Adrenal gland (tissue), 12 donors: ENCODE results near the gene ITGB1BP1. TPM values are rescaled to one million over a fixed set of nuclear protein-coding genes. Genes with fewer than 3 reads are reported as not detected.

Source experiments
- DNase-seq, 7 donors: peaks; one replicate each; pipeline ENCODE4 v3.0.0-alpha.2; 2019 to 2020
- H3K27ac ChIP-seq, 5 donors: fragments of 200-600 bp; sonication (generic) in 4 of 5; 1 replicate in 3 of 5; 2 replicates in 2 of 5; pipeline versions ENCODE4 v1.5.1 to v1.8.0; 2016 to 2020; ENCODE audit warnings: mild to moderate bottlenecking in 1 of 5
- H3K27me3 ChIP-seq: fragments of 200-600 bp; 2 replicates; pipeline ENCODE4 v1.8.0; 2021
- H3K36me3 ChIP-seq, 2 donors: fragments of 200-600 bp; replicated peaks in 1 of 2; 1 replicate in 1 of 2; 2 replicates in 1 of 2; pipeline versions ENCODE4 v1.5.1 to v1.8.0; 2018 to 2022
- H3K4me1 ChIP-seq, 2 donors: fragments of 200-600 bp; replicated peaks in 1 of 2; 1 replicate in 1 of 2; 2 replicates in 1 of 2; pipeline versions ENCODE4 v1.5.1 to v1.8.0; 2018 to 2021
- H3K4me3 ChIP-seq, 4 donors: fragments of 200-600 bp; sonication (generic) in 3 of 4; one replicate each; pipeline ENCODE4 v1.5.1; 2016 to 2018
- H3K9me3 ChIP-seq, 3 donors: fragments of 200-600 bp; sonication (generic) in 1 of 3; replicated peaks in 1 of 3; 1 replicate in 2 of 3; 2 replicates in 1 of 3; pipeline versions ENCODE4 v1.5.1 to v1.8.0; 2016 to 2021
- CTCF ChIP-seq, 6 experiments: fragments of 450-650 bp in 4 of 6; fragments of 200-600 bp in 2 of 6; sonication (generic) in 1 of 6; IDR thresholded peaks; 1 replicate in 5 of 6; 2 replicates in 1 of 6; pipeline versions ENCODE4 v1.5.1 to v1.8.0; 2016 to 2021; ENCODE audit warnings: antibody characterized with exemption in 6 of 6, mild to moderate bottlenecking in 2 of 6, moderate library complexity in 1 of 6
- POLR2A ChIP-seq, 2 donors: fragments of 450-650 bp; IDR thresholded peaks; one replicate each; pipeline ENCODE4 v1.6.1; 2017; ENCODE audit warnings: antibody characterized with exemption in 2 of 2, mild to moderate bottlenecking in 2 of 2, moderate library complexity in 1 of 2
- WGBS, 4 donors: extraction: QIAGEN DNeasy Blood & Tissue Kit in 2 of 4; methylation state at CpG; one replicate each; pipeline versions ENCODE4 v1.1.5 to v1.1.7; 2013 to 2017; 5-methylcytosine and 5-hydroxymethylcytosine counted together
- intact Hi-C, 2 donors: fragments of 100-400 bp; cut with DNase I; formaldehyde crosslinking; loops; one replicate each; pipeline versions ENCODE4 v1.14.1 to v1.15.0; 2022 to 2023
- polyA plus RNA-seq, 3 donors: library from polyadenylated mRNA; stranded (reverse); fragments of 200-250 nt in 2 of 3; fragments of 350-450 nt in 1 of 3; fragmentation: Illumina TruSeq in 1 of 3; extraction: RNeasy Lipid Tissue Mini Kit (QIAGEN cat#74804) in 1 of 3; gene quantifications; one replicate each; pipeline ENCODE4 v1.2.3, GENCODE V29; 2013 to 2014
- total RNA-seq, 9 donors: library from RNA; depleted of rRNA in 4 of 9; stranded (reverse); fragments of >200 nt in 4 of 9; fragments of 120-200 nt in 1 of 9; fragmentation: NEBNext Ultra II Directional in 1 of 9; extraction: Animal tissue kit (Norgen Biotek cat#: 25700) in 1 of 9; gene quantifications; one replicate each; pipeline versions ENCODE4 v1.1.0 to v1.2.4, GENCODE V29; 2013 to 2023
- donor health status: healthy with polysubstance abuse.
- donor health status: Bipolar disorder and iron deficiency.
- donor health status: DM: yes; HTN: yes; CAD: no.
- donor health status: DM: no; HTN: no; CAD: no.
- donor health status: DM: no; HTN: no; CAD: no.
- donor health status: DM: yes; HTN: yes; CAD: no.

ITGB1BP1 gene
- total and polyA plus RNA-seq, 12 donors, result 35.7 to 109 (median 80.9) TPM

DNA sequence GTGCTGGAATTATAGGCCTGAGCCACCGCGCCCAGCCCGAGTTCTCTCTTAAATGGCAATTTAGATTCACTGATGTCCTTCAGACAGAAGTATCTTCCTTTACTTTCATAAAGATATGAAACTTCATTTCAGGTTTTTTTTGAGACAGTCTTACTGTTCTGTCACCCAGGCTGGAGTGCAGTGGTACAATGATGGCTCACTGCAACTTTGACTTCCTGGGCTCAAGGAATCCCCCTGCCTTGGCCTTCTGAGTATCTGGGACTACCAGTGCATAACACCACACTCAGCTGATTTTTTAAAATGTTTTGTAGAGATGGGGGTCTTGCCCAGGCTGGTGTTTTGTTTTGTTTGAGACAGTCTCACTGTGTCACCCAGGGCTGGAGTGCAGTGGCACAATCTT, 13.2 kb downstream of the ITGB1BP1 start:
- no peak overlapping the region for H3K27ac ChIP-seq
- TF ChIP-seq CTCF (IDR thresholded peaks at IDR 0.05) (no peak), POLR2A (IDR thresholded peaks at IDR 0.05) (no peak)
- H3K4me3 ChIP-seq, result no peak overlapping the region
- no peaks in the 10 kb centered on the region for H3K27me3 ChIP-seq
- H3K4me1 ChIP-seq, result no peaks in the 10 kb centered on the region
- no peaks in the 10 kb centered on the region for H3K9me3 ChIP-seq
- peak in 1 of 7 donors; percentile 27 for DNase-seq
- intact Hi-C loops, result no loop called here
- H3K36me3 ChIP-seq, result peaks cover 0 to 32% of the 10 kb centered on the region in 2 donors
- 89 to 100% (median 97%) methylated on average over 3 of the region's 3 CpGs for WGBS, 4 donors

- Histone ChIP-seq H3K4me3 (no peak overlapping the region), H3K9me3 (no peaks in the 10 kb centered on the region), H3K36me3 (peaks cover 0 to 32% of the 10 kb centered on the region in 2 donors), H3K27ac (no peak overlapping the region), H3K4me1 (peaks cover 0 to 6% of the 10 kb centered on the region in 2 donors), H3K27me3 (no peaks in the 10 kb centered on the region)
- 83 to 90% (median 86%) methylated on average over 9 of the region's 9 CpGs for whole genome bisulfite sequencing, 4 donors
- intact Hi-C loops, result no loop called here
- peak in 1 of 7 donors; percentile 42 for DNase-seq
- TF ChIP-seq CTCF (IDR thresholded peaks at IDR 0.05) (no peak), POLR2A (IDR thresholded peaks at IDR 0.05) (no peak)
Measured at GRCh38 chr2:9408641-9409151, 14.6 kb downstream of the ITGB1BP1 start.

GRCh38 chr2:9407363-9407811, 15.9 kb downstream of the ITGB1BP1 start:
- H3K27me3 ChIP-seq, result no peaks in the 10 kb centered on the region
- peak in 1 of 7 donors; percentile 35 for DNase-seq
- H3K4me3 ChIP-seq, result no peak overlapping the region
- peaks cover 0 to 11% of the 10 kb centered on the region in 2 donors for H3K4me1 ChIP-seq
- H3K36me3 ChIP-seq, result peaks cover 0 to 32% of the 10 kb centered on the region in 2 donors
- no peaks in the 10 kb centered on the region for H3K9me3 ChIP-seq
- H3K27ac ChIP-seq, result no peak overlapping the region
- WGBS, 4 donors, result 85 to 91% (median 87%) methylated on average over 6 to 8 of the region's 8 CpGs
- TF ChIP-seq CTCF (IDR thresholded peaks at IDR 0.05) (no peak), POLR2A (IDR thresholded peaks at IDR 0.05) (no peak)
- intact Hi-C loops, result no loop called here

GRCh38 chr2:9406529-9407362, 16.6 kb downstream of the ITGB1BP1 start:
- Histone ChIP-seq H3K27ac (no peak overlapping the region), H3K9me3 (no peaks in the 10 kb centered on the region), H3K4me3 (no peak overlapping the region), H3K27me3 (no peaks in the 10 kb centered on the region), H3K4me1 (peaks cover 0 to 11% of the 10 kb centered on the region in 2 donors), H3K36me3 (peaks cover 0 to 26% of the 10 kb centered on the region in 2 donors)
- WGBS, 4 donors, result 70 to 77% (median 76%) methylated on average over 13 of the region's 13 CpGs
- intact Hi-C loops, result no loop called here
- no peak for DNase-seq
- TF ChIP-seq CTCF (IDR thresholded peaks at IDR 0.05) (no peak), POLR2A (IDR thresholded peaks at IDR 0.05) (no peak)
